HT-29 (cell line): ENCODE data around the gene STOML3. TPM values are rescaled to one million over a fixed set of nuclear protein-coding genes. Genes with fewer than 3 reads are reported as not detected.

Source experiments
- DNase-seq: peaks from one replicate; pipeline ENCODE4 v3.0.0-alpha.2; 2015; ENCODE audit warnings: low spot score
- total RNA-seq: library from RNA; depleted of rRNA; stranded (reverse); fragments of >200 nt; shearing (Covaris generic); gene quantifications from 2 replicates; pipeline ENCODE4 v1.2.3, GENCODE V29; 2014

STOML3 gene
- total RNA-seq, 1 experiment from 2014 or later, result not detected

DNA sequence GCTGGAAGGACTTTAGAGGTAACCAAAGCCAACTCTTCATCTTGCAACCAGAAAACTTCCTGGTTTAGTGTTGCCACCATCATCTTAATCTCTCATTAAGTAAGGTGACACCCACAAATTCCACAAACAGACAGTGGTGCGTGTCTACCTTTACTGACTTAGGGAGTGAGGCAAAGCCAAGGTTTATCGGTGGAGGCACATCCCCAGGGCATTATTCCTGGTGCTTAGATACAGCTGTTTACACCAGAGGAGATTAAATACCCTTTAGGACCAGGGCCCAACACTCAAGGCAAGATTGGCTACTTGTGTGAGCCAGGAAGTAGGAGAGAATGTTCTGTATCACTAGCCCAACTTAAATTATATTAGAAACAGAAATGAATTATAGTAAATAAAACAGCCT lies 9.5 kb downstream of the STOML3 start:
- DNase-seq, result no peak

DNA sequence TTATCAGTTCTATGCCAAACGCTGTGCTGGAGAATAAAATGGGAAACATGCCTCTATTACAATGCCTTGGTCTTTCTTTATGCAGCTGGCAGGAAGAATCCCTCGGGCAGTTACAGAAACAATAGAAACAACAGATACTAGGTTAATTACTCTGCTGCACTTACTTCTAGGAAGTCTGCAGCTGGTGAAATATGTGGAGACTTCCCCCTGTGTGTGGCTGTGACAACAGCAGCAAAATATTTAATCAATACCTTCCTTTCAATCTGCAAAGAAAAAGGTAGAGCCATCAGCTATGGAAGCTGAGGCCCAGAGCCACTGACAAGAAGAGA lies 9.9 kb downstream of the STOML3 start:
- no peak for DNase-seq

- no peak for DNase-seq
Observed at GRCh38 chr13:38979891-38980749, 10.5 kb downstream of the STOML3 start.

DNA sequence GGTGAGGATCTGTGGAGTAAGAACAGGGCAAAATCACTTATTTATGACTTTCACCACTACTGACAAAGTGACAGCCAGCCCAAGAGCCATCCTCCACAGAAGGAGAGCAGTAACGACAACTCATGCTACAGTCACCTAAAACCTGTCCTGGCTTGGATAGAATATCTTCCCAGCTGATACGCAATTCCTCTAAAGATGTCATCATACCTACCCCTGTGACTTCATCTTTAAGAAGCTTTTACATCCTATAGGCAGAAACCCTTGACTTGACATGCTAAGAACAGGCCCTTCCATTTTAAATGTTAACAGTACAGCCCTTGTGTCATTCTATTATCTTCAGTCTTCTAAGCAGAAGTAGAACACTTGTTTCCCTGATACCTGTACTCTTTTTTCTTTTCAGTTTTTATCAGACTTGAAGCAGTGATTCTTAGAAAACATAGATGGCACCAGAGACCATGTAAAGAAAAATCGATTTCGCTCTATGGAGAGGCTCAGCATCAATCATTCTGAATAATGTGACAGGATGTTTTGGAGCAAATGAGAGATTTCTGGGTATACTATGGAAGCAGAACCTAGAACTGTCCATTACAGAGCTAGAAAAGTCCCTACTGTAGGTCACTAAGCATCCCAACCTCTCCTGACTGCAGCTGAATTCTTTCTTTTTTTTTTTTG lies 20.1 kb downstream of the STOML3 start:
- no peak for DNase-seq

DNA sequence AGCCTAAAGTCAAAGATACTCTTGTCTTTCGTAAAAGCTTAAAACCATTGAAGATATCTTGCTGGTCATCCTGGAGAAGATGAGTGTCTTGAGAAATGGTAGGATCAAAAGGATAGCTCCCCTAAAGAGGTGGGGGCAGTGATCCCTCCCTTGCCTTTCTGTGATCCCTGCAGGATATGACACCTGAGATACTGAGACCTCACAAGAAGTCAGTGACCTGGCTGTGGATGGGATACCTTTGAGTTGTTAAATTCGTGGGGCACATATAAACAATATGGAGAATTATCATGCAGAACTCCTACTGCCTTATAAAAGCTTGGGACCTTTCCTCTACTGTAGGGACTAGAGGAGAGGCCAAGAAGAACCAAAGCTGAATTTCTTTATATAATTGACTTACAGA lies 21.4 kb downstream of the STOML3 start:
- DNase-seq, result no peak

GRCh38 chr13:38967446-38967845 lies 23.2 kb downstream of the STOML3 start:
- DNase-seq, result no peak

DNA sequence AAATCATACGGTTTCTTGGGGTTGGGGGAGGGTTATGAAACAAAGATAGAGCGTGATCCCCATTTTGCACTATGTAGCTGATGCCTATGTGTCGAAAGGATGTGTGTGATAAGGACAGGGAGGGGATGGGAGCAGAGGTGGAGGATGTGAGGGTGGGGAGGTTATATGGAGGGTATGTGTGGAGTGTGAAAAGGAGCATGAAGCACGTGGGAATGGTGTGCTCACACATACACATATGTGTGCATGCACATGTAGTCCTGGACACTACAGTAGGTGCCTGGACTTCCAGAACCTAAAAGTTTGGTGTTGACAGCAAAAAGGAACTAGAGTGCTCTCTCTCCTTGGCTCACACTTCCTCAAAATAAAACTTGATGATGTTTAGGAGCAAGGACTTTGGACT lies 25.4 kb downstream of the STOML3 start:
- no peak for DNase-seq

GRCh38 chr13:38960175-38960574 lies 30.5 kb downstream of the STOML3 start:
- DNase-seq, result no peak

DNA sequence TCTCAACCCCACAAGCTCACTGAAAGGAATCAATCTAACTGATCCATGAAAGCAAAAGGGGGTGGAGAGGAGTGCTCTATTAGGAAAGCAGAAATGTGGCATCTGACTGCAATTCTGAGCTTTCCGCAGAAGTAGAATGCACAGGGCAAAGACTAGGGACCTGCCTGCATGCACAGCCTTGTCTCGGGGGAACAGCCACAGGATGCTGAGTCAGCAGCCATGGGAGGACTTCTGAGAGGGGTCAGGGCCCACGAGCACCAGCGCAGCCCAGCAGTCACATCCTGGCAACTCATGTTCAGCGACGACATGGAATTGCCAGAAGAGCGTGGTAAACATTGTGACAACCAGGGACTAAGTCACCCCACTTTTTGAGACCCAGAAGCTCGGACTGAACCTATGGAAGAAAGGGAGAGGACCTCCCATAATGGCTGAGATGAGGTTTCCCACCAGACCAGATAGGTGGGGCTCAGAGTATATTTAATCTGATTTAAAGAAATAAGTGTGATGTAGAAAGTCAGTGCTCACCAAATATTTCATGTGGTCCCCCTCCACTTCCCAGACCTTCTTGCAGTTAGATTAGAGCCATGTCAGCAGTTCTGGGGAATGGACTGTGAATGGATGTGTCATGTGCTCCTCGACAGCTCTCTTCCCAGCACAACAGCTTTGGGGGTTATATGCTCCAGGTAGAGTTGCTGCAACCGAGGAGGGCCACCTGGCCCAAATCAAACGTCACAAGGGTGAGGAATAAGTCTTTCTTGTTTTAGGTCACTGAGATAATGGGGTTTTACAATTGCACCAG lies 32.6 kb downstream of the STOML3 start:
- no peak for DNase-seq

DNA sequence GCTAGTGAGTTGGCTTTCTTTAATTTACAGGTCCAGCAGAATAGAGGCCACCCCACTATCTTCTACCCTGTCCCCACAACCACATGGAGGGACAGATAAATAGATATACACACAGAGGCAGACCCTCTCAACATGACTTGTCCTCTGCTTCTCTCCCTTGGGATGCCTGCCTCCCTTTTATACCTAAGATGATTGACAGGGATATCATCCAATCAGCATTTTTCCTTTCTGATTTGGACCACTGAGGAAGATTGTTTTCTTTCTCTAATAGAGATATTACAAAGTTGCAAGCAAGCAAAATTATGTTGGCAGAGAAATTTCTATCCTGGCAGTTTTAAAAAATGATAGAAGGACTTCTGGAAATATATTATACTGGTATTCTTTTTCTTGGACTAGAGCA lies 35.8 kb downstream of the STOML3 start:
- DNase-seq, result no peak

DNA sequence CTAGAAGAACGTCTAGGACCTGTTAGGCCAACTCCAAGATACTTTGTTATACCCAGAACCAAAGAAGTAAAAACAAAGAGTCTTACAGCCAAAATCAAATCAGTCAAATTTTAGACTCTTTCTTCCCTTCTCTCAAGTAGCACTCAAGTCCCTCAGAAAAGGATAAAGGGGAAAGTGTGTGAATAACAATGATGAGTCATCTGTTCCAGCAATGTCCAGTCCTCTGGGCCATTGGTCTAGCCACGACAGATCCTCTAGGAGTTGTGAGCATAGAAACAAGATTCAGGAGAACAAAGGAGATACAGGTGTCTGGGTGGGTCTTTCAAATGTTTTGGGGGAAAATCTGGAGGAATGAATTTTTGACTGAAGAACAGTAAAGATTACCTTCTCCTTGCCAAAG lies 36.3 kb downstream of the STOML3 start:
- DNase-seq, result peak; percentile 32

- peak; percentile 65 for DNase-seq
Observed at GRCh38 chr13:38952827-38953226, 37.8 kb downstream of the STOML3 start.

GRCh38 chr13:38951525-38952313 lies 38.9 kb downstream of the STOML3 start:
- peak; percentile 16 for DNase-seq

- peak; percentile 26 for DNase-seq
Observed at GRCh38 chr13:38950987-38951386, 39.6 kb downstream of the STOML3 start.

GRCh38 chr13:38947054-38947453 lies 43.6 kb downstream of the STOML3 start:
- no peak for DNase-seq

DNA sequence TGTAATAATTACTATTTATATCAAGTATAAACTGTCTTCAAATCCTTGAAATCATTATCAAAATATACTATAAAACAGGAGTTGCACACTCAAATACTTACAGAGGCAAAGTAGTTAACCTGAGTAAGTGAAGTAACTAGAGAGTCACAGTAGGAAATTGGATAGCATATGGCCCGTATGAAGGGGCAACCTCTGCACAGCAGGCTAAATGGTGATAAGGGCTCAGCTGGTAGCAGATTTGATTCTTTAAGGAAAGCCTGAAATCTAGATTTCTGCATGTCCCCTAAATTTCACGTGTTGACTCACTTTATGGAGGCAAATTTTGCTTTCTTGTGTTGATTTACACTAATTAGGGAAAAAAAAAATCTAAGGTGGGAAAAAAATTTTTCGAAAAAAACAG lies 46.4 kb downstream of the STOML3 start:
- DNase-seq, result no peak

GRCh38 chr13:38943231-38943630 lies 47.4 kb downstream of the STOML3 start:
- no peak for DNase-seq

DNA sequence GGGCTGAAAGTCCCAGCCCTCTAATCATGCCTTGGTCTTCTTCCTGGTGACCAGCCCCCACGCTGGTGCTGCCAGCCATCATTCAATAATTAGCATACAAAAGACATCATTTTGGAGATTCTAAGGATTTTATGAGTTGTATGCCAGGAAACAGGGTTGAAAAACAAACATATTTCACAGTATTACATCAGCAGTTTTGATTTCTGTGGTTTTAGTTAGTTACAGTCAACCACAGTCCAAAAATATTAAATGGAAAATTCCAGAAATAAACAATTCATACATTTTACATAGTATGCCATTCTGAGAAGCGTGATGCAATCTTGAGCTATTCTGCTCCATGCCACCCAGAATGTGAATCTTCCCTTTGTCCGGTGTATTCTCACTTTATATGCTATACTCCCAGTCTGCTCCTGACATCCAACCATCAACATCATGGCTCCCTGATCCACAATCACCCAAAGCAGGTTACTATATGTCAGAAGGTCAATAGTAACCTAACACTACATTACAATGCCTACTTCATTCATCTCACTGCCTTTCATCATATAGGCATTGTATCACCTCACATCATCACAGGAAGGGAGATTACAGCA lies 49.2 kb downstream of the STOML3 start:
- DNase-seq, result no peak

GRCh38 chr13:38933786-38934185 lies 56.8 kb downstream of the STOML3 start:
- DNase-seq, result no peak

DNA sequence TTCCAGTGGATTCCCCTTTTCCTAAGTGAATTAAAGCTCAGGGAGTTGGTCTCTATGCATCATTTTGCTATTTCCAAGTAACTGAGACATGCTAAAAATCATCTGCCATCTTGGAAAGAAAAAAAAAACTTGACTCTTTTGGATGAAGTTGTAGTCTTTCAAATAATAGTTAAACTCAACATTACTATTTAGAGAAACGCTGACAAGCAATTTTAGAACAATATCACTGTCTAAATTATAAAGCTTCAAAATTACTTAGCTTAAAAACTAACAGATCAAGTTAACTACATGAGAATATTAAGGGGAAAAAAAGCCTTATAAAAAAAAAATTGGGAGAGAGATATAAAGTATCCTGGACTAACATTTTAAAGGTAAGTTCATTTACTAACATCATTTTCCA lies 68.5 kb downstream of the STOML3 start:
- no peak for DNase-seq

- DNase-seq, result no peak
Observed at GRCh38 chr13:38921081-38921480, 69.5 kb downstream of the STOML3 start.
